SK-N-MC (cell line): Measurements from ENCODE around the gene ZNF484.
"Not testable (repeated sequence)": the region's sequence is repeated elsewhere in the genome, so short reads cannot be mapped to it uniquely, and the experiment has no call there.

Experiments used
- EZH2 ChIP-seq: fragments of 200-600 bp; sonication (generic); IDR thresholded peaks from one replicate; pipeline ENCODE4 v1.6.1; 2017; ENCODE audit warnings: antibody characterized with exemption
- POLR2AphosphoS5 ChIP-seq: IDR thresholded peaks from 2 replicates; pipeline ENCODE4 v1.6.1; 2012; ENCODE audit warnings: mild to moderate bottlenecking, low read depth, low read length, borderline replicate concordance

DNA sequence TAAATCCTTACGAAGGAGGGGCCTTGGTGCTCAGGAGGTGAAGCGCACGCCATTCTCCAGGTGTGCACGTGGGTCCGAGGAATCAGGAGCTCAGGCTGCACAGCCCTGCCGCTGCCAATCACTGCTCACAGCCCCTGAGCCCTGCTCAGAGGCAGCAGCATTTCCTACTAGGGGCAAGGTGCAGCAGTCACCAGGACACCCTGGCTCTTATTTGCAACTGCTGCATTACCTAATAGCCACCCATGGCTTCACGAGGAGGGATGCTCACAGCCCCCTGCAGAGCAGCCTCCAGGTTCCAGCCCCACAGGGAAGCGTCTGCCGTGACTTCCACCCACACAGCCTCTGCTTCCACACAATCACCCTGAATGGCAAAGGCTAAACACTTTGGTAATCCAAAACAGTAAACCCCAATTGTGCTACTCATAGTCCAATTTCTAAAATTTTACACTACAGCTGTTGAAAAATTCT, 81.5 kb downstream of the ZNF484 start:
- TF ChIP-seq POLR2AphosphoS5, EZH2: not testable (repeated sequence)
